KMS-11 (cell line): ENCODE results near the gene EPHA1.

Experiments
- H2AFZ ChIP-seq: fragments of 200-600 bp; sonication (generic); 2 replicates; pipeline ENCODE4 v1.6.1; 2016; ENCODE audit warnings: antibody characterized with exemption, mixed run types, low read depth
- H3K27ac ChIP-seq: fragments of 200-600 bp; sonication (generic); 2 replicates; pipeline ENCODE4 v1.6.1; 2016; ENCODE audit warnings: mild to moderate bottlenecking, mixed run types
- H3K27me3 ChIP-seq: fragments of 200-600 bp; sonication (generic); 2 replicates; pipeline ENCODE4 v1.6.1; 2017; ENCODE audit warnings: mild to moderate bottlenecking, low read depth, mixed run types, moderate library complexity; ENCODE audit not compliant: insufficient read depth
- H3K36me3 ChIP-seq: fragments of 200-600 bp; sonication (generic); 2 replicates; pipeline ENCODE4 v1.6.1; 2017; ENCODE audit warnings: mild to moderate bottlenecking, mixed run types; ENCODE audit not compliant: insufficient read depth
- H3K4me1 ChIP-seq: fragments of 200-600 bp; sonication (generic); 2 replicates; pipeline ENCODE4 v1.6.1; 2016; ENCODE audit warnings: mild to moderate bottlenecking, low read depth, mixed run types; ENCODE audit not compliant: poor library complexity, severe bottlenecking
- H3K4me2 ChIP-seq: fragments of 200-600 bp; sonication (generic); 2 replicates; pipeline ENCODE4 v1.7.0; 2016; ENCODE audit warnings: mild to moderate bottlenecking, mixed run types
- H3K4me3 ChIP-seq: fragments of 200-600 bp; sonication (generic); IDR thresholded peaks from 2 replicates; pipeline ENCODE4 v1.6.1; 2017; ENCODE audit warnings: low read depth, low read length, mixed read lengths; ENCODE audit not compliant: insufficient read depth
- H3K79me2 ChIP-seq: fragments of 200-600 bp; sonication (generic); 2 replicates; pipeline ENCODE4 v1.6.1; 2016; ENCODE audit warnings: low read depth, mixed run types; ENCODE audit not compliant: insufficient read depth
- H3K9ac ChIP-seq: fragments of 200-600 bp; sonication (generic); 2 replicates; pipeline ENCODE4 v1.6.1; 2016; ENCODE audit warnings: mild to moderate bottlenecking, mixed run types
- H4K20me1 ChIP-seq: fragments of 200-600 bp; sonication (generic); 2 replicates; pipeline ENCODE4 v1.6.1; 2016; ENCODE audit warnings: mild to moderate bottlenecking, mixed run types; ENCODE audit not compliant: insufficient read depth
- CTCF ChIP-seq: fragments of 200-600 bp; sonication (generic); conservative IDR thresholded peaks from 2 replicates; pipeline ENCODE4 v1.6.1; 2017; ENCODE audit warnings: low read depth, mild to moderate bottlenecking, antibody characterized with exemption, low read length, moderate library complexity, mixed read lengths

The EPHA1 gene

DNA sequence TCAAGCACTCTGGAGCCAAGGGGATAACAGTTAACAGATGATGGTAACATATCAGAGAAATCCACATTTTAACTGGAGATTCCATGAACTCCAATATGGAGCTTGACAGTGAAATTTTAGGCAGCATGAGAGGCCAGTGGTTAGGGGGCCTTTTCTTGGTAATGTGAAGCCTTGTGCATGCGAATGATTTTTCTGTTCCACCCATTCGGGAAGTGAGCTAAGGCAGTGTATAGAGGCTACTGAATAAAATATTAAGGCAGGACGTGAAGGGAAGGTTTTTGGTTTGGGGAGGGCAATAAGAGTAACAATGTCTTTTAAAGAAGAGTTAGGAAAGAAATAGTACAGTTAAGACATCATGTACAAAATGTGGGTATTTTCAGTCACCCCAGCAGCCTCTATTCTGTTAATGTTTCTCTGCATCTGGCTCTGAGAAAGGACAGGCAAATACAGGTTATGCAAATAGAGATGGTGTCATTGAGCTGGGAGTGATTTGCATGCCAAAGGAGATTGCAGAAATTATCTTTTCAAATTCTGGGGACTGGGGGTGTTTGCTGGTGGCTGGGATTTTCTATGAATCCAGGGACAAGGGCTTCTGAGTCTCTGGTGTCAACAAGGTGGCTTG, 27.8 kb upstream of the EPHA1 start:
- Histone ChIP-seq H3K9ac (no peak overlapping the region), H3K4me2 (no peak overlapping the region), H3K27me3 (no peaks in the 10 kb centered on the region), H3K36me3 (no peaks in the 10 kb centered on the region), H3K4me1 (no peaks in the 10 kb centered on the region), H3K4me3 (no peak overlapping the region), H2AFZ (no peak overlapping the region), H3K79me2 (no peaks in the 10 kb centered on the region), H3K27ac (no peak overlapping the region), H4K20me1 (no peaks in the 10 kb centered on the region)
- no peak for TF ChIP-seq CTCF

DNA sequence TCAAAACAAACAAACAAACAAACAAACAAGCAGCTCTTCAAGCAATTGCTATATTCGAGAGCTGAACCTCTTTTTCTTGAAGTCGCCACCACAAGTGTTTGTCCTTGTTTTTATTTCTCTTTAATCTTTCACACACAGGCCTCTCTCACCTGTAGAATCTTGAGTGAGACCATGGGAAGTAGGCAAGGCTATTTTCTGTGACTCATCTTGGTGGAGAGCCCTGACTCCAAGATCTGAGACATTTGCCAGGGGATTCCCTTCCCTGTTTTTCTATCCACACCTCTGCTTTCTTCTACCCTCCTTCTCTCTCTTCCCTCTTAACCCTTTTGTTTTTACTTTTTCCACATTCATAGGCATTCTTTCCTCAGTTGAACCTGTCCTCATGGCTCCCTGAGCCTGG, 26.6 kb upstream of the EPHA1 start:
- H3K4me1 ChIP-seq = no peaks in the 10 kb centered on the region
- no peaks in the 10 kb centered on the region for H3K79me2 ChIP-seq
- no peaks in the 10 kb centered on the region for H3K36me3 ChIP-seq
- no peaks in the 10 kb centered on the region for H4K20me1 ChIP-seq
- no peak overlapping the region for H3K27ac ChIP-seq
- no peaks in the 10 kb centered on the region for H3K27me3 ChIP-seq
- H3K4me2 ChIP-seq = no peak overlapping the region
- H3K9ac ChIP-seq = no peak overlapping the region
- no peak for TF ChIP-seq CTCF
- no peak overlapping the region for H2AFZ ChIP-seq
- H3K4me3 ChIP-seq = no peak overlapping the region

- no peak overlapping the region for H3K27ac ChIP-seq
- H3K4me3 ChIP-seq = no peak overlapping the region
- H3K36me3 ChIP-seq = no peaks in the 10 kb centered on the region
- H4K20me1 ChIP-seq = no peaks in the 10 kb centered on the region
- no peak overlapping the region for H3K4me2 ChIP-seq
- no peaks in the 10 kb centered on the region for H3K27me3 ChIP-seq
- no peak overlapping the region for H3K9ac ChIP-seq
- H3K79me2 ChIP-seq = no peaks in the 10 kb centered on the region
- H2AFZ ChIP-seq = no peak overlapping the region
- H3K4me1 ChIP-seq = no peaks in the 10 kb centered on the region
- no peak for TF ChIP-seq CTCF
These were observed 26.0 kb upstream of the EPHA1 start for GRCh38 chr7:143434660-143435059.

DNA sequence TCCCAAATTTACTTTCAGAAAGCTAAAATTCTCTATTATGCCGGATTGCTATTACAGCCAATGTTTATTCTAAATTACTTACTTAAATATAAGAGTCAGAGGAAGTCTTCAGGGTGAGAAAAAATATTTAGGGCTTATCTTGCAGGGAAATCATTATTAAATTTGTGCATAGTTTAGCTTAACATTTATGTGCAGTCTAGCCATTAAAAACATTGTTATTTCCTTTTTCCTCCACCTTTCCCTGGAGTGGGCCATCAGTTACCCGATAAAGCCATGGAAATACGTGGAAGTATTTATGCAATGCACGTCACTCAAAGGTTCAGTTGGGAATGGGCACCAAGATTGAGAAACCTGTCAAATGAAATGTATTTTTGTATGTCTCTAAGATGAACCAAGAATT, 25.1 kb upstream of the EPHA1 start:
- Histone ChIP-seq H3K27ac (no peak overlapping the region), H3K9ac (no peak overlapping the region), H3K79me2 (no peaks in the 10 kb centered on the region), H3K4me2 (no peak overlapping the region), H3K36me3 (no peaks in the 10 kb centered on the region), H3K4me3 (no peak overlapping the region), H3K4me1 (no peaks in the 10 kb centered on the region), H4K20me1 (no peaks in the 10 kb centered on the region), H2AFZ (no peak overlapping the region), H3K27me3 (no peaks in the 10 kb centered on the region)
- no peak for TF ChIP-seq CTCF
